ENCODE results near the gene LAMB4. TPM values are rescaled to one million over a fixed set of nuclear protein-coding genes. Genes with fewer than 3 reads are reported as not detected.

The LAMB4 gene
- total RNA-seq, 2 experiments from 2014 or later: 0.08 to 0.11 TPM

GRCh38 chr7:107999779-108000560, 130.2 kb downstream of the LAMB4 start:
- POLR2A ChIA-PET: no interaction called here
- Histone ChIP-seq H3K27me3 (ENCODE audit: control insufficient read depth in 1 of 2, insufficient read depth in 2 of 2, low read length in 2 of 2) (peaks cover 44 to 52% of the 10 kb centered on the region in 2 experiments), H3K4me1 (ENCODE audit: insufficient read depth, low read length) (peaks cover 28% of the 10 kb centered on the region), H3K27ac (ENCODE audit: low read depth in 1 of 2, low read length in 2 of 2) (no peak overlapping the region), H3K36me3 (ENCODE audit: insufficient read depth, low read length) (no peaks in the 10 kb centered on the region), H3K4me3 (ENCODE audit: low read length) (no peak overlapping the region), H3K9me3 (ENCODE audit: control insufficient read depth in 1 of 2, insufficient read depth in 1 of 2, low read length in 2 of 2) (peaks cover 0 to 14% of the 10 kb centered on the region in 2 experiments)
- Mint-ChIP-seq H3K4me1 (ENCODE audit: low read depth) (peaks cover 12% of the 10 kb centered on the region), H3K4me3 (no peak overlapping the region), H3K27me3 (peaks cover 66% of the 10 kb centered on the region), H3K36me3 (ENCODE audit: low read depth) (no peaks in the 10 kb centered on the region), H3K9me3 (no peaks in the 10 kb centered on the region), H3K27ac (no peak overlapping the region)
- CTCF ChIA-PET: no interaction called here
- intact Hi-C loops (cut with DNase I, micrococcal nuclease): no loop called here
- DNase-seq: no peak
- no peak for ATAC-seq (ENCODE audit: poor library complexity)
- TF ChIP-seq, protein P1, sequence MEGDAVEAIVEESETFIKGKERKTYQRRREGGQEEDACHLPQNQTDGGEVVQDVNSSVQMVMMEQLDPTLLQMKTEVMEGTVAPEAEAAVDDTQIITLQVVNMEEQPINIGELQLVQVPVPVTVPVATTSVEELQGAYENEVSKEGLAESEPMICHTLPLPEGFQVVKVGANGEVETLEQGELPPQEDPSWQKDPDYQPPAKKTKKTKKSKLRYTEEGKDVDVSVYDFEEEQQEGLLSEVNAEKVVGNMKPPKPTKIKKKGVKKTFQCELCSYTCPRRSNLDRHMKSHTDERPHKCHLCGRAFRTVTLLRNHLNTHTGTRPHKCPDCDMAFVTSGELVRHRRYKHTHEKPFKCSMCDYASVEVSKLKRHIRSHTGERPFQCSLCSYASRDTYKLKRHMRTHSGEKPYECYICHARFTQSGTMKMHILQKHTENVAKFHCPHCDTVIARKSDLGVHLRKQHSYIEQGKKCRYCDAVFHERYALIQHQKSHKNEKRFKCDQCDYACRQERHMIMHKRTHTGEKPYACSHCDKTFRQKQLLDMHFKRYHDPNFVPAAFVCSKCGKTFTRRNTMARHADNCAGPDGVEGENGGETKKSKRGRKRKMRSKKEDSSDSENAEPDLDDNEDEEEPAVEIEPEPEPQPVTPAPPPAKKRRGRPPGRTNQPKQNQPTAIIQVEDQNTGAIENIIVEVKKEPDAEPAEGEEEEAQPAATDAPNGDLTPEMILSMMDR (IDR thresholded peaks at IDR 0.05): no peak

- Histone ChIP-seq H3K9me3 (ENCODE audit: control insufficient read depth in 1 of 2, insufficient read depth in 1 of 2, low read length in 2 of 2) (peaks cover 0 to 14% of the 10 kb centered on the region in 2 experiments), H3K27me3 (ENCODE audit: control insufficient read depth in 1 of 2, insufficient read depth in 2 of 2, low read length in 2 of 2) (peaks cover 34 to 43% of the 10 kb centered on the region in 2 experiments), H3K27ac (ENCODE audit: low read depth in 1 of 2, low read length in 2 of 2) (no peak overlapping the region), H3K4me1 (ENCODE audit: insufficient read depth, low read length) (peaks cover 25% of the 10 kb centered on the region), H3K4me3 (ENCODE audit: low read length) (no peak overlapping the region), H3K36me3 (ENCODE audit: insufficient read depth, low read length) (no peaks in the 10 kb centered on the region)
- ChIA-PET POLR2A (no interaction called here), CTCF (no interaction called here)
- TF ChIP-seq, protein P1 (IDR thresholded peaks at IDR 0.05): no peak
- H3K27ac Mint-ChIP-seq: no peak overlapping the region
- H3K9me3 Mint-ChIP-seq: no peaks in the 10 kb centered on the region
- intact Hi-C loops (cut with DNase I, micrococcal nuclease): no loop called here
- H3K4me1 Mint-ChIP-seq (ENCODE audit: low read depth): peaks cover 7% of the 10 kb centered on the region
- DNase-seq (no peak), ATAC-seq (ENCODE audit: poor library complexity) (no peak)
- no peak overlapping the region for H3K4me3 Mint-ChIP-seq
- H3K27me3 Mint-ChIP-seq: peaks cover 64% of the 10 kb centered on the region
- H3K36me3 Mint-ChIP-seq (ENCODE audit: low read depth): no peaks in the 10 kb centered on the region
These were observed 131.3 kb downstream of the LAMB4 start for GRCh38 chr7:107998660-107999480.

DNA sequence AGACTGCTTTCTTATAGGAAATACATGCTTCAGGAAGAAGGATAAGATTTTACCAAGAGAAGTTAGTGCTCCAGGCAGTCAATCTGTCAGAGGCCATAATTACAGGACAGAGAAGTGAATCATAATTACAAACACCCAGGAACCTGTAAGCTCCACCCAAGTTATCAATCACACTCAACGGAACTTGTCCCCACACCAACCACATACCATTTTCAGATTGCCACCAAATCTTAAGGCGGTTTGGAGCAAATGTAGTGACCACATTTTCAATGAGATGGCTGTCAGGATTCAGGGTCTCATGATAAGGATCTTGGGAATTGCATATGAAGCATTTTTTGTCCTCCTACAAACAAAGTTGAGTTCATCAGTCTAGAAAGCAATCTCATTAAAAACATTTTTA, 132.0 kb downstream of the LAMB4 start:
- Mint-ChIP-seq H3K27ac (no peak overlapping the region), H3K27me3 (peaks cover 66% of the 10 kb centered on the region), H3K4me1 (ENCODE audit: low read depth) (peaks cover 5% of the 10 kb centered on the region), H3K9me3 (no peaks in the 10 kb centered on the region), H3K36me3 (ENCODE audit: low read depth) (no peaks in the 10 kb centered on the region), H3K4me3 (no peak overlapping the region)
- H3K4me1 ChIP-seq (ENCODE audit: insufficient read depth, low read length): peaks cover 20% of the 10 kb centered on the region
- TF ChIP-seq, protein P1 (IDR thresholded peaks at IDR 0.05): no peak
- POLR2A ChIA-PET: no interaction called here
- H3K36me3 ChIP-seq (ENCODE audit: insufficient read depth, low read length): no peaks in the 10 kb centered on the region
- no peak overlapping the region for H3K27ac ChIP-seq (ENCODE audit: low read depth in 1 of 2, low read length in 2 of 2)
- intact Hi-C loops (cut with DNase I, micrococcal nuclease): no loop called here
- H3K9me3 ChIP-seq (ENCODE audit: control insufficient read depth in 1 of 2, insufficient read depth in 1 of 2, low read length in 2 of 2): peaks cover 0 to 14% of the 10 kb centered on the region in 2 experiments
- CTCF ChIA-PET: no interaction called here
- no peak overlapping the region for H3K4me3 ChIP-seq (ENCODE audit: low read length)
- H3K27me3 ChIP-seq (ENCODE audit: control insufficient read depth in 1 of 2, insufficient read depth in 2 of 2, low read length in 2 of 2): peaks cover 30 to 36% of the 10 kb centered on the region in 2 experiments
- no peak for ATAC-seq (ENCODE audit: poor library complexity)
- no peak for DNase-seq
